Measurements from ENCODE around the gene OR6C76. TPM values are rescaled to one million over a fixed set of nuclear protein-coding genes. Genes with fewer than 3 reads are reported as not detected.
"Not testable (repeated sequence)": the region's sequence is repeated elsewhere in the genome, so short reads cannot be mapped to it uniquely, and the experiment has no call there.

Gene OR6C76
- total RNA-seq, 2 experiments from 2014 or later, result not detected

GRCh38 chr12:55420307-55420962, 5.6 kb upstream of the OR6C76 start:
- Mint-ChIP-seq H3K4me1 (ENCODE audit: low read depth) (peaks cover 2% of the 10 kb centered on the region), H3K27ac (no peak overlapping the region), H3K9me3 (no peaks in the 10 kb centered on the region), H3K36me3 (no peaks in the 10 kb centered on the region), H3K27me3 (peaks cover 32% of the 10 kb centered on the region), H3K4me3 (no peak overlapping the region)
- ChIA-PET CTCF (interaction anchor here (0.6 kb wide), 1 partner anchor 8 kb away, joined by 3 read pairs; no protein-coding TSS in a partner anchor), POLR2A (no interaction called here)
- no peak for DNase-seq
- intact Hi-C loops (cut with micrococcal nuclease), result no loop called here

- POLR2A ChIA-PET, result no interaction called here
- intact Hi-C loops (cut with micrococcal nuclease), result no loop called here
- Mint-ChIP-seq H3K9me3 (no peaks in the 10 kb centered on the region), H3K4me3 (no peak overlapping the region), H3K4me1 (ENCODE audit: low read depth) (no peaks in the 10 kb centered on the region), H3K27me3 (peaks cover 11% of the 10 kb centered on the region), H3K36me3 (no peaks in the 10 kb centered on the region), H3K27ac (no peak overlapping the region)
- CTCF ChIA-PET, result interaction anchor here (0.6 kb wide), 1 partner anchor 9 kb away, joined by 3 read pairs; no protein-coding TSS in a partner anchor
- no peak for DNase-seq
Measured at GRCh38 chr12:55428331-55429243, 2.5 kb downstream of the OR6C76 start.

GRCh38 chr12:55441233-55441632, 15.2 kb downstream of the OR6C76 start:
- H3K27me3 Mint-ChIP-seq; POLR2A ChIA-PET; DNase-seq; H3K4me3 Mint-ChIP-seq; H3K9me3 Mint-ChIP-seq; CTCF ChIA-PET; H3K4me1 Mint-ChIP-seq (ENCODE audit: low read depth); intact Hi-C loops (cut with micrococcal nuclease); H3K27ac Mint-ChIP-seq; H3K36me3 Mint-ChIP-seq: not testable (repeated sequence)

- Mint-ChIP-seq H3K4me1 (ENCODE audit: low read depth) (no peaks in the 10 kb centered on the region), H3K4me3 (no peak within 1 kb of the TSS), H3K9me3 (peaks cover 4% of the 10 kb centered on the region), H3K36me3 (no peaks in the 10 kb centered on the region), H3K27ac (no peak within 1 kb of the TSS), H3K27me3 (peaks cover 10% of the 10 kb centered on the region)
- CTCF ChIA-PET, result no interaction called here
- intact Hi-C loops (cut with micrococcal nuclease), result no loop called here
- no peak for DNase-seq
- POLR2A ChIA-PET, result no interaction called here
Measured at GRCh38 chr12:55443776-55444175, 17.7 kb downstream of the OR6C76 start, which contains the start of gene OR6C2. TSS of gene OR6C2 (plus strand) at chr12:55444076. CDS start at chr12:55452214, 8,138 bp downstream.

GRCh38 chr12:55445357-55445756, 19.3 kb downstream of the OR6C76 start:
- POLR2A ChIA-PET, result no interaction called here
- intact Hi-C loops (cut with micrococcal nuclease), result no loop called here
- DNase-seq, result no peak

GRCh38 chr12:55446326-55446725, 20.3 kb downstream of the OR6C76 start:
- H3K9me3 Mint-ChIP-seq, result no peaks in the 10 kb centered on the region
- intact Hi-C loops (cut with micrococcal nuclease), result no loop called here
- no peak overlapping the region for H3K27ac Mint-ChIP-seq
- H3K4me3 Mint-ChIP-seq, result no peak overlapping the region
- no peaks in the 10 kb centered on the region for H3K4me1 Mint-ChIP-seq (ENCODE audit: low read depth)
- no peak for DNase-seq
- peaks cover 9% of the 10 kb centered on the region for H3K27me3 Mint-ChIP-seq
- CTCF ChIA-PET, result no interaction called here
- POLR2A ChIA-PET, result no interaction called here
- H3K36me3 Mint-ChIP-seq, result no peaks in the 10 kb centered on the region

More at GRCh38 chr12:55445357-55445756, 19.3 kb downstream of the OR6C76 start:
- H3K4me3 Mint-ChIP-seq, result no peak overlapping the region
- CTCF ChIA-PET, result no interaction called here
- H3K36me3 Mint-ChIP-seq, result no peaks in the 10 kb centered on the region
- H3K9me3 Mint-ChIP-seq, result peaks cover 4% of the 10 kb centered on the region
- H3K27me3 Mint-ChIP-seq, result peaks cover 9% of the 10 kb centered on the region
- H3K27ac Mint-ChIP-seq, result no peak overlapping the region
- H3K4me1 Mint-ChIP-seq (ENCODE audit: low read depth), result no peaks in the 10 kb centered on the region

GRCh38 chr12:55448825-55449224, 22.8 kb downstream of the OR6C76 start:
- Mint-ChIP-seq H3K36me3 (no peaks in the 10 kb centered on the region), H3K4me3 (no peak overlapping the region), H3K27ac (no peak overlapping the region), H3K27me3 (peaks cover 15% of the 10 kb centered on the region), H3K4me1 (ENCODE audit: low read depth) (no peaks in the 10 kb centered on the region), H3K9me3 (no peaks in the 10 kb centered on the region)
- ChIA-PET CTCF (no interaction called here), POLR2A (no interaction called here)
- intact Hi-C loops (cut with micrococcal nuclease), result no loop called here
- DNase-seq, result no peak

GRCh38 chr12:55464926-55465325, 38.9 kb downstream of the OR6C76 start:
- H3K4me3 Mint-ChIP-seq; H3K4me1 Mint-ChIP-seq (ENCODE audit: low read depth); H3K36me3 Mint-ChIP-seq; CTCF ChIA-PET; POLR2A ChIA-PET; intact Hi-C loops (cut with micrococcal nuclease); H3K27ac Mint-ChIP-seq; DNase-seq; H3K9me3 Mint-ChIP-seq: not testable (repeated sequence)
- H3K27me3 Mint-ChIP-seq, result peaks cover 18% of the 10 kb centered on the region

- H3K9me3 Mint-ChIP-seq, result peaks cover 3% of the 10 kb centered on the region
- no peak for DNase-seq
- CTCF ChIA-PET, result no interaction called here
- H3K4me1 Mint-ChIP-seq (ENCODE audit: low read depth), result no peaks in the 10 kb centered on the region
- no peaks in the 10 kb centered on the region for H3K36me3 Mint-ChIP-seq
- no peak overlapping the region for H3K4me3 Mint-ChIP-seq
- intact Hi-C loops (cut with micrococcal nuclease), result no loop called here
- POLR2A ChIA-PET, result no interaction called here
- peaks cover 12% of the 10 kb centered on the region for H3K27me3 Mint-ChIP-seq
- H3K27ac Mint-ChIP-seq, result no peak overlapping the region
Measured at GRCh38 chr12:55467836-55468235, 41.8 kb downstream of the OR6C76 start.

- Mint-ChIP-seq H3K27me3 (peaks cover 14% of the 10 kb centered on the region), H3K4me3 (no peak overlapping the region), H3K4me1 (ENCODE audit: low read depth) (no peaks in the 10 kb centered on the region), H3K36me3 (no peaks in the 10 kb centered on the region), H3K9me3 (peaks cover 3% of the 10 kb centered on the region), H3K27ac (no peak overlapping the region)
- CTCF ChIA-PET, result no interaction called here
- DNase-seq, result no peak
- intact Hi-C loops (cut with micrococcal nuclease), result no loop called here
- POLR2A ChIA-PET, result no interaction called here
Measured at GRCh38 chr12:55469291-55469690, 43.2 kb downstream of the OR6C76 start.

GRCh38 chr12:55470088-55470829, 44.2 kb downstream of the OR6C76 start, which contains the start of gene OR6C70:
TSS of gene OR6C70 (minus strand) at chr12:55470138. CDS start at chr12:55470138, 0 bp downstream.
- H3K36me3 Mint-ChIP-seq, result no peaks in the 10 kb centered on the region
- no peaks in the 10 kb centered on the region for H3K4me1 Mint-ChIP-seq (ENCODE audit: low read depth)
- H3K9me3 Mint-ChIP-seq, result no peaks in the 10 kb centered on the region
- intact Hi-C loops (cut with micrococcal nuclease), result no loop called here
- no peak within 1 kb of the TSS for H3K27ac Mint-ChIP-seq
- no peak for DNase-seq
- CTCF ChIA-PET, result no interaction called here
- no peak within 1 kb of the TSS for H3K4me3 Mint-ChIP-seq
- peaks cover 17% of the 10 kb centered on the region for H3K27me3 Mint-ChIP-seq
- POLR2A ChIA-PET, result no interaction called here

- Mint-ChIP-seq H3K4me1 (ENCODE audit: low read depth) (no peaks in the 10 kb centered on the region), H3K4me3 (no peak overlapping the region), H3K36me3 (no peaks in the 10 kb centered on the region), H3K9me3 (no peaks in the 10 kb centered on the region), H3K27ac (no peak overlapping the region), H3K27me3 (peaks cover 14% of the 10 kb centered on the region)
- CTCF ChIA-PET, result interaction anchor here (0.8 kb wide), 1 partner anchor 25 kb away, joined by 3 read pairs; no protein-coding TSS in a partner anchor
- no peak for DNase-seq
- intact Hi-C loops (cut with micrococcal nuclease), result no loop called here
- POLR2A ChIA-PET, result no interaction called here
Measured at GRCh38 chr12:55472264-55472663, 46.2 kb downstream of the OR6C76 start.

Measured in activated CD4-positive, alpha-beta memory T cell treated with anti-CD3 and anti-CD28 coated beads for 36 hours (primary cell).